K562 (cell line): ENCODE results near the gene BGLAP. TPM values are rescaled to one million over a fixed set of nuclear protein-coding genes. Genes with fewer than 3 reads are reported as not detected.

Experiments used
- CHD1 ChIP-seq: fragments of 200-600 bp; sonication (generic); IDR thresholded peaks from one replicate; pipeline ENCODE4 v1.6.1; 2012; ENCODE audit warnings: mild to moderate bottlenecking, moderate library complexity, low read length, inconsistent platforms
- ETV1 ChIP-seq: fragments of 450-650 bp; conservative IDR thresholded peaks from 2 replicates; pipeline ENCODE4 v1.6.1; 2016; ENCODE audit warnings: missing genetic modification characterization, control low read depth, low read depth, missing compliant biosample characterization
- ETV5 ChIP-seq: sonication (generic); formaldehyde crosslinking; IDR thresholded peaks from 2 replicates; pipeline ENCODE4 v1.4.0; 2020; ENCODE audit warnings: low read depth, mild to moderate bottlenecking, missing genetic modification reagents
- ETV6 ChIP-seq, 3 experiments: fragments of 150-350 bp in 1 of 3; sonication (generic) in 1 of 3; formaldehyde crosslinking in 1 of 3; IDR thresholded peaks; 2 replicates each; pipeline versions ENCODE4 v1.6.1 to v1.8.0; 2014 to 2022; ENCODE audit warnings: borderline replicate concordance in 2 of 3, low read depth in 2 of 3, antibody characterized with exemption in 1 of 3, low read length in 1 of 3, mild to moderate bottlenecking in 1 of 3, missing genetic modification reagents in 1 of 3
- HNRNPL ChIP-seq: fragments of 200-400 bp; formaldehyde crosslinking; IDR thresholded peaks from 2 replicates; pipeline ENCODE4 v1.6.1; 2017; ENCODE audit warnings: low read depth, mild to moderate bottlenecking, low read length
- L3MBTL2 ChIP-seq: fragments of 450-650 bp; IDR thresholded peaks from 2 replicates; pipeline ENCODE4 v1.6.1; 2016; ENCODE audit warnings: mild to moderate bottlenecking, moderate library complexity
- MEF2A ChIP-seq: IDR thresholded peaks from 2 replicates; pipeline ENCODE4 v1.6.1; 2011; ENCODE audit warnings: low read depth, mild to moderate bottlenecking, low read length, moderate library complexity; ENCODE audit not compliant: control insufficient read depth
- RUNX1 ChIP-seq: sonication (generic); IDR thresholded peaks from 2 replicates; pipeline ENCODE4 v1.6.1; 2016; ENCODE audit warnings: antibody characterized with exemption, low read depth
- ZKSCAN8 ChIP-seq: fragments of 200-800 bp; sonication (Bioruptor generic); IDR thresholded peaks from 2 replicates; pipeline ENCODE4 v1.6.1; 2016; ENCODE audit warnings: missing genetic modification characterization, missing compliant biosample characterization
- ZNF77 ChIP-seq: fragments of 250-450 bp; sonication (Bioruptor Pico); IDR thresholded peaks from 2 replicates; pipeline ENCODE4 v1.5.0; 2020
- polyA plus RNA-seq, 8 experiments: library from polyadenylated mRNA; depleted of rRNA in 4 of 8; stranded (reverse) in 5 of 8; unstranded in 3 of 8; fragments of >200 nt; fragmentation: Nextera tagmentation in 2 of 8; fragmentation: Illumina TruSeq in 1 of 8; extraction: Ambion mirVana in 2 of 8; extraction: Trizol in 1 of 8; gene quantifications; 2 replicates each; pipeline versions ENCODE4 v1.2.1 to v1.2.3, GENCODE V29; 2011 to 2014; ENCODE audit warnings: inconsistent platforms in 1 of 8, missing spikeins in 1 of 8
- total RNA-seq, 7 experiments: library from RNA; depleted of rRNA in 6 of 7; stranded (reverse); fragments of >200 nt in 6 of 7; fragmentation: Illumina TruSeq in 2 of 7; extraction: Trizol in 2 of 7; gene quantifications; 2 replicates each; pipeline versions ENCODE4 v1.2.1 to v1.2.3, GENCODE V29; 2011 to 2021; ENCODE audit warnings: low replicate concordance in 1 of 7
- TF ChIP-seq, protein P1 (sequence below), 2 experiments: fragments of 450-650 bp; IDR thresholded peaks; 2 replicates each; pipeline ENCODE4 v1.6.1; 2016
- TF ChIP-seq, protein P2 (sequence below): sonication (generic); formaldehyde crosslinking; IDR thresholded peaks from 2 replicates; pipeline ENCODE4 v1.8.0; 2022; ENCODE audit warnings: missing genetic modification reagents, mild to moderate bottlenecking, borderline replicate concordance
- TF ChIP-seq, protein P3 (sequence below), 2 experiments: fragments of 450-650 bp; IDR thresholded peaks; 2 replicates each; pipeline ENCODE4 v1.6.1; 2018; ENCODE audit warnings: mild to moderate bottlenecking in 2 of 2, low read depth in 1 of 2; ENCODE audit not compliant: partially characterized antibody in 2 of 2

BGLAP gene
- total and polyA plus RNA-seq, 9 of the 15 experiments (the other 6 are each of a cell fraction or from before 2014, with no cell fraction given), result 0.15 to 1.4 (median 0.28) TPM; not detected in 3

DNA sequence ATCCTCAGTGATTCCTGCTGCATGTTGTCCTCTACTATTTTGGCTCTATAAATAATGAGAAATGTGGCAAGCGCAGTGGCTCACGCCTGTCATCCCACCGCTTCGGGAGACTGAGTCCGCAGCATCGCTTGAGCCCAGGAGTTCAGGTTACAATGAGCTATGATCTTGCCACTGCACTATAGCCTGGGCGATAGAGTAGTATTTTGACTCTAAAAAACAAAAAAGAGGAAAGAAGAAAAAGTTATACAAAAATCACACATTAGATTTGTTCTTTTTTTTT lies 48.8 kb upstream of the BGLAP start (continued):
- TF ChIP-seq, protein P1, sequence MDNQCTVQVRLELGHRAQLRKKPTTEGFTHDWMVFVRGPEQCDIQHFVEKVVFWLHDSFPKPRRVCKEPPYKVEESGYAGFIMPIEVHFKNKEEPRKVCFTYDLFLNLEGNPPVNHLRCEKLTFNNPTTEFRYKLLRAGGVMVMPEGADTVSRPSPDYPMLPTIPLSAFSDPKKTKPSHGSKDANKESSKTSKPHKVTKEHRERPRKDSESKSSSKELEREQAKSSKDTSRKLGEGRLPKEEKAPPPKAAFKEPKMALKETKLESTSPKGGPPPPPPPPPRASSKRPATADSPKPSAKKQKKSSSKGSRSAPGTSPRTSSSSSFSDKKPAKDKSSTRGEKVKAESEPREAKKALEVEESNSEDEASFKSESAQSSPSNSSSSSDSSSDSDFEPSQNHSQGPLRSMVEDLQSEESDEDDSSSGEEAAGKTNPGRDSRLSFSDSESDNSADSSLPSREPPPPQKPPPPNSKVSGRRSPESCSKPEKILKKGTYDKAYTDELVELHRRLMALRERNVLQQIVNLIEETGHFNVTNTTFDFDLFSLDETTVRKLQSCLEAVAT (IDR thresholded peaks at IDR 0.05), result 0 out of 4 replicates have a peak, but pooled peaks of 1 of the 2 experiments have one; percentile 20
- TF ChIP-seq ETV1 (tag) (no peak), ETV6 (IDR thresholded peaks at IDR 0.05; ENCODE audit: borderline replicate concordance in 1 of 2, low read depth in 2 of 2, low read length in 1 of 2) (no peak), ETV6 (CRISPR knock-in tag; IDR thresholded peaks at IDR 0.05; ENCODE audit: borderline replicate concordance) (no peak), ZKSCAN8 (CRISPR knock-in tag) (peak; percentile 32; the same call in 1 of the 2 replicates), ETV5 (CRISPR knock-in tag) (no peak), ZNF77 (CRISPR knock-in tag) (no peak), RUNX1 (no peak), CHD1 (peak; percentile 71), HNRNPL (no peak), MEF2A (no peak), L3MBTL2 (no peak)
- TF ChIP-seq, protein P2, sequence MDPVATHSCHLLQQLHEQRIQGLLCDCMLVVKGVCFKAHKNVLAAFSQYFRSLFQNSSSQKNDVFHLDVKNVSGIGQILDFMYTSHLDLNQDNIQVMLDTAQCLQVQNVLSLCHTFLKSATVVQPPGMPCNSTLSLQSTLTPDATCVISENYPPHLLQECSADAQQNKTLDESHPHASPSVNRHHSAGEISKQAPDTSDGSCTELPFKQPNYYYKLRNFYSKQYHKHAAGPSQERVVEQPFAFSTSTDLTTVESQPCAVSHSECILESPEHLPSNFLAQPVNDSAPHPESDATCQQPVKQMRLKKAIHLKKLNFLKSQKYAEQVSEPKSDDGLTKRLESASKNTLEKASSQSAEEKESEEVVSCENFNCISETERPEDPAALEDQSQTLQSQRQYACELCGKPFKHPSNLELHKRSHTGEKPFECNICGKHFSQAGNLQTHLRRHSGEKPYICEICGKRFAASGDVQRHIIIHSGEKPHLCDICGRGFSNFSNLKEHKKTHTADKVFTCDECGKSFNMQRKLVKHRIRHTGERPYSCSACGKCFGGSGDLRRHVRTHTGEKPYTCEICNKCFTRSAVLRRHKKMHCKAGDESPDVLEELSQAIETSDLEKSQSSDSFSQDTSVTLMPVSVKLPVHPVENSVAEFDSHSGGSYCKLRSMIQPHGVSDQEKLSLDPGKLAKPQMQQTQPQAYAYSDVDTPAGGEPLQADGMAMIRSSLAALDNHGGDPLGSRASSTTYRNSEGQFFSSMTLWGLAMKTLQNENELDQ (CRISPR knock-in tag), result 0 out of 2 replicates have a peak, but pooled peaks have one; percentile 41
- TF ChIP-seq, protein P3, sequence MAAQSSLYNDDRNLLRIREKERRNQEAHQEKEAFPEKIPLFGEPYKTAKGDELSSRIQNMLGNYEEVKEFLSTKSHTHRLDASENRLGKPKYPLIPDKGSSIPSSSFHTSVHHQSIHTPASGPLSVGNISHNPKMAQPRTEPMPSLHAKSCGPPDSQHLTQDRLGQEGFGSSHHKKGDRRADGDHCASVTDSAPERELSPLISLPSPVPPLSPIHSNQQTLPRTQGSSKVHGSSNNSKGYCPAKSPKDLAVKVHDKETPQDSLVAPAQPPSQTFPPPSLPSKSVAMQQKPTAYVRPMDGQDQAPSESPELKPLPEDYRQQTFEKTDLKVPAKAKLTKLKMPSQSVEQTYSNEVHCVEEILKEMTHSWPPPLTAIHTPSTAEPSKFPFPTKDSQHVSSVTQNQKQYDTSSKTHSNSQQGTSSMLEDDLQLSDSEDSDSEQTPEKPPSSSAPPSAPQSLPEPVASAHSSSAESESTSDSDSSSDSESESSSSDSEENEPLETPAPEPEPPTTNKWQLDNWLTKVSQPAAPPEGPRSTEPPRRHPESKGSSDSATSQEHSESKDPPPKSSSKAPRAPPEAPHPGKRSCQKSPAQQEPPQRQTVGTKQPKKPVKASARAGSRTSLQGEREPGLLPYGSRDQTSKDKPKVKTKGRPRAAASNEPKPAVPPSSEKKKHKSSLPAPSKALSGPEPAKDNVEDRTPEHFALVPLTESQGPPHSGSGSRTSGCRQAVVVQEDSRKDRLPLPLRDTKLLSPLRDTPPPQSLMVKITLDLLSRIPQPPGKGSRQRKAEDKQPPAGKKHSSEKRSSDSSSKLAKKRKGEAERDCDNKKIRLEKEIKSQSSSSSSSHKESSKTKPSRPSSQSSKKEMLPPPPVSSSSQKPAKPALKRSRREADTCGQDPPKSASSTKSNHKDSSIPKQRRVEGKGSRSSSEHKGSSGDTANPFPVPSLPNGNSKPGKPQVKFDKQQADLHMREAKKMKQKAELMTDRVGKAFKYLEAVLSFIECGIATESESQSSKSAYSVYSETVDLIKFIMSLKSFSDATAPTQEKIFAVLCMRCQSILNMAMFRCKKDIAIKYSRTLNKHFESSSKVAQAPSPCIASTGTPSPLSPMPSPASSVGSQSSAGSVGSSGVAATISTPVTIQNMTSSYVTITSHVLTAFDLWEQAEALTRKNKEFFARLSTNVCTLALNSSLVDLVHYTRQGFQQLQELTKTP (IDR thresholded peaks at IDR 0.05; ENCODE audit: low read depth in 1 of 2, partially characterized antibody in 2 of 2), result peak in 1 of 2 experiments; percentile 30
